Measurements from ENCODE around the gene ALS2. TPM values are rescaled to one million over a fixed set of nuclear protein-coding genes. Genes with fewer than 3 reads are reported as not detected.
A peak's percentile ranks its signal among the peaks of the same experiment; 100 is the strongest.
"Not testable (repeated sequence)": the region's sequence is repeated elsewhere in the genome, so short reads cannot be mapped to it uniquely, and the experiment has no call there.

The ALS2 gene
- polyA plus RNA-seq: 10 to 100 TPM in 1 of 3 donors, 1 to 10 TPM in 2; 4.1 to 11.6 (median 8.1) TPM

GRCh38 chr2:201780674-201781493, at the start of gene ALS2:
ALS2 (minus strand) TSS chr2:201780933; CDS start chr2:201768885, 12,048 bp downstream.
- 0% methylated on average over 58 to 60 of the region's 60 CpGs for WGBS, 3 donors
- H3K27ac ChIP-seq (ENCODE audit: low read depth, low read length): no peak within 1 kb of the TSS

- no peak overlapping the region for H3K27ac ChIP-seq (ENCODE audit: low read depth, low read length)
- 75 to 88% (median 86%) methylated on average over 2 of the region's 2 CpGs for WGBS, 3 donors
These were observed 47.5 kb upstream of the ALS2 start for GRCh38 chr2:201828220-201828619.

GRCh38 chr2:201827621-201828020, 46.9 kb upstream of the ALS2 start:
- 92 to 98% (median 93%) methylated on average over 3 of the region's 3 CpGs for WGBS, 3 donors
- H3K27ac ChIP-seq (ENCODE audit: low read depth, low read length): no peak overlapping the region

- WGBS, 3 donors: 74 to 89% (median 80%) methylated on average over 1 of the region's 1 CpG
- no peak overlapping the region for H3K27ac ChIP-seq (ENCODE audit: low read depth, low read length)
These were observed 43.5 kb upstream of the ALS2 start for GRCh38 chr2:201824212-201824611.

- 89 to 91% (median 90%) methylated on average over 5 of the region's 5 CpGs for WGBS, 3 donors
- no peak overlapping the region for H3K27ac ChIP-seq (ENCODE audit: low read depth, low read length)
These were observed 40.3 kb upstream of the ALS2 start for GRCh38 chr2:201821080-201821479.

- 72 to 81% (median 75%) methylated on average over 4 of the region's 4 CpGs for WGBS, 3 donors
- no peak overlapping the region for H3K27ac ChIP-seq (ENCODE audit: low read depth, low read length)
These were observed 39.8 kb upstream of the ALS2 start for GRCh38 chr2:201820383-201821007.

GRCh38 chr2:201816657-201817575, 36.2 kb upstream of the ALS2 start:
- 86 to 89% (median 89%) methylated on average over 5 of the region's 5 CpGs for WGBS, 3 donors
- H3K27ac ChIP-seq (ENCODE audit: low read depth, low read length): no peak overlapping the region

- no peak overlapping the region for H3K27ac ChIP-seq (ENCODE audit: low read depth, low read length)
- WGBS, 3 donors: 55 to 73% (median 71%) methylated on average over 9 of the region's 9 CpGs
These were observed 33.4 kb upstream of the ALS2 start for GRCh38 chr2:201813996-201814760.

- H3K27ac ChIP-seq (ENCODE audit: low read depth, low read length): not testable (repeated sequence)
- WGBS, 3 donors: 61 to 95% (median 94%) methylated on average over 7 of the region's 7 CpGs
These were observed 29.9 kb upstream of the ALS2 start for GRCh38 chr2:201810604-201811003.

- H3K27ac ChIP-seq (ENCODE audit: low read depth, low read length): no peak overlapping the region
- WGBS, 3 donors: 74 to 94% (median 88%) methylated on average over 4 of the region's 4 CpGs
These were observed 28.9 kb upstream of the ALS2 start for GRCh38 chr2:201809633-201810032.

GRCh38 chr2:201808027-201808426, 27.3 kb upstream of the ALS2 start:
- H3K27ac ChIP-seq (ENCODE audit: low read depth, low read length): no peak overlapping the region
- WGBS, 3 donors: 66 to 77% (median 66%) methylated on average over 2 of the region's 2 CpGs

GRCh38 chr2:201807452-201807999, 26.8 kb upstream of the ALS2 start:
- H3K27ac ChIP-seq (ENCODE audit: low read depth, low read length): peak overlapping the region; percentile 41
- 42 to 57% (median 57%) methylated on average over 8 of the region's 8 CpGs for WGBS, 3 donors

GRCh38 chr2:201806442-201807170, 25.9 kb upstream of the ALS2 start, which contains the start of gene CDK15:
CDK15 (plus strand) TSS chr2:201806537; CDS start chr2:201806665, 128 bp downstream.
- no peak within 1 kb of the TSS for H3K27ac ChIP-seq (ENCODE audit: low read depth, low read length)
- WGBS, 3 donors: 51 to 59% (median 51%) methylated on average over 10 of the region's 10 CpGs

GRCh38 chr2:201798914-201799285, 18.2 kb upstream of the ALS2 start:
- not testable (repeated sequence) for H3K27ac ChIP-seq (ENCODE audit: low read depth, low read length)
- 71 to 84% (median 81%) methylated on average over 2 of the region's 2 CpGs for WGBS, 3 donors

GRCh38 chr2:201798252-201798913, 17.6 kb upstream of the ALS2 start:
- no peak overlapping the region for H3K27ac ChIP-seq (ENCODE audit: low read depth, low read length)
- 73 to 76% (median 75%) methylated on average over 7 of the region's 7 CpGs for WGBS, 3 donors

GRCh38 chr2:201797175-201797840, 16.6 kb upstream of the ALS2 start:
- 64 to 71% (median 64%) methylated on average over 5 of the region's 5 CpGs for WGBS, 3 donors
- H3K27ac ChIP-seq (ENCODE audit: low read depth, low read length): no peak overlapping the region

Measured in adipose tissue (tissue), 3 donors.